T-helper 9 cell (primary cell): ENCODE results near the gene PPM1J.

ENCODE experiments used
- DNase-seq: peaks from one replicate; pipeline ENCODE4 v3.0.0-alpha.2; 2020

The PPM1J gene

DNA sequence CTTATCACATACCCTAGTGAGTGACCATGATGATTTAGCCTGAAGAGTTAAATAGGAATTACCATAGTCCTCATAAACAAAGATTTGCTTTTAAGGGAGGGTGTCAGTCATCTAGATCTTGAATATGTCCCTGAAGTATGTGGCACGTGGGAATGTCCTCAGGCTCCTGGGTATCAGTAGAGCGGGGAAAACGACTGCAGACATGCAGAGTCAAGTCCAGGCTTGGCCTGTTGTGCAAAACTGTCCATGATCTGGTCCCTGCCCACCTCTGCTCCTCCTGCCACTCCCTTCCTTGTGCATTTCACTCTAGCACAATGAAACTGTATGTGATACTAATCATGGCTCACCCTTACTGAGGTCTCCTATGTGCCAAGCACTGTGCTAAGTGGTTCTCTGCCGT lies 27.8 kb downstream of the PPM1J start:
- no peak for DNase-seq

DNA sequence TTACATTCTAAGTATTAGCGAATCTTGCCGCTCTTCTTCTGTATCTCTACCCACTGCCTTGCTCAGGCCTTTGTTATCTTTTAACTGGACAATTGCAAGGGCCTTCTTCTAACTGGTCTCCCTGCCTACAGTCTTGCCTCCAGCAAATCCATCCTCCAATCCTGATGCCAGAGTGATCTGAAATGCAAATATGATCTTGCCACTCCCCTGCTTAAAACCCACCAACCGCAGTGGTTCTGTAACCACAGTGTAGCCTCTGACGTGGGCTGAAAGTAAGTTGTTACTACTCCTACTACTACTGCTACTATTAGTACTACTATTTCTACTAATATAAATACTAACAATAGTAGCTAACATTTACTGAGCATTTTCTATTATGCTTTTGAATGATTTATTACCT lies 28.3 kb downstream of the PPM1J start:
- DNase-seq = no peak

DNA sequence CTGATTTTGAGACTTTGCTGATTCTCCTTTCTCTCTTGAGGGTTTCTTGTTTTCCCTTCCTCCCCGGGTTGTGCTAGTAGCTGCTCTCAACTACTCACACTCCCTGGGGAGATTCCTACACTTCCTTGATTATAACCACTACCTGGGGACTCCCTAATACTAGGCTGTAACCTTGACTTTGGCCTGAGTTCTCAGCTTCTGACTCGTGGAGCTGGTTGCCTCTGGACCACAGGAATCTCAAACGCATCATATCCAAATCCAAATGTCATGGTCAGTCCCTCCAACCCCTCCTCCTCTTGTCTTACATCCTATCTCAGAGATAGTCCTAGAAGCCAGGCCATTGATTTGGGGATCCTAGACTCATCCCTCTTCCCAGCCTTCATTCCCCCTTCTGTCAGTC lies 28.7 kb downstream of the PPM1J start:
- no peak for DNase-seq

DNA sequence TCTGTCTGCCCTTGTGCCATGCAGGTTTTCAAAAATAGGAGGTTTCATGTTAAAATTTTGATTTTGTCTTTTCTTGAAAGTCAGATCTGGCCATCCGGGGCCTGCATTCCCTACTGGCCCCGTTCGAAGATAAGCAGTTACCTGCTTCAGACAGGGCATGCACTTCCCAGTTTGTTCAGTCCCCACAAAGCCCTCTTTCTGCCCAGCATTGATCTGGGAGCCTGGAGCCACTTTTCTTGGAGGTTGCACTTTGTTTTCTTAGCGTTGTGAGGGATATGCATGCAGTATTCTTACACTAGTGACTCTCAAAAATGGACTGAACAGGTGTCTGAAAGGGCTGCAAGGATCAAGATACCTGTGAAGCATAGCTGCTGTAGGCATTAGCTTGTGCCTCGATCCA lies 29.2 kb downstream of the PPM1J start:
- DNase-seq = no peak

DNA sequence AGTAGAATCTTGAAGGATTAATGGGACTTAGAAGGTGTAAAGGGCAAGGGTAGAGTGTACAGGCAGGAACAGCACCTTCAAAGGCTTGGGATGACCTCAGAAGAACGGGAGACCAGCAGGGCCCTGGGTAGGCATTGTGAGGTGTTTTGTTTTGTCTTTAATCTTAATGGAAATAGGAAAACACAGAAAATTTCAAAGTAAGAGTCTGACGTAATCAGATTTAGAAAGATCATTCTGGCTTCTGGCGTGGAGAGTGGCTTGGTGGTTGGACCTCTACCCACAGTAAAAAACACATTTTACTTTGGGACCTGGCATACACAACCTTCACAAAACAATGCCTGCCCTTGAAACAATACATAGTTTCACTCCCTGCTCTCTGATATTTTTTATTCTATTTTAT lies 36.5 kb downstream of the PPM1J start:
- DNase-seq = no peak

DNA sequence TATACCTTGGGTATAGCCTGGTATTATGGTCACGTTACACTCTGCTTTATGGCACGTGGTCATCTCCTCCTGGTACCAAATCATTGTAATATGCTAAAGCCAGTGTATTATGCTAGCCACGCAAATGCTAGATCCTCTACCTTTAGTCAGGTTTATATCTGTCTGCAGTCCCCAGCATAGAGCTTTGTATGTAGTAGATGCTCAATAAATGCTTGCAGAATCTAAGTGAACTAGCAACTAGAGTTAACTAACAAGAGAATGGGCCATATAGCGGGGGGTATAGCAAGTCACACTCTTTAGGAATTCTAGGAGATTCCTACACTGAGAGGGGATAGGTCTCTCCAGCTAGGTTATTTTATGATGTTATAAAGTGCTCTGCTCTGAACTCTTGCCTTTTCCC lies 37.6 kb downstream of the PPM1J start:
- DNase-seq = no peak

DNA sequence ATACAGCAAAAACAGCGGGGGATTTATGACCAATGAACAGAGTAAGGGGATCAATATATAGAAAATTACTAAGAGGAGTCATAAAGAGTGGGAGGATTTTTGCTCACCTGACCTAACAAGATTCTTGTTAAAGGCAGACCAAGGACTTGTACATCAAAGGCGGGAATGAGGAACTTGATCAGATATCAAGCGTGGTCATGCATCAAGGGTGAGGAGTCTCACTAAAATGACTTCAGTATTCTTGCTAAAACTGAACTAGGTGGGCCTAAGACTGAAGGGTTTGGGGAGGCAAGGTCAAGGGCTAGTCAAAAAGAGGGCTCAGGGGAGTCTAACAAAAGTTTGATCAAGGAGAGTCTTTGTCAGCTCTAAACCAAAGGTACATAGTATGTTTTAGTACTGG lies 38.6 kb downstream of the PPM1J start:
- no peak for DNase-seq

DNA sequence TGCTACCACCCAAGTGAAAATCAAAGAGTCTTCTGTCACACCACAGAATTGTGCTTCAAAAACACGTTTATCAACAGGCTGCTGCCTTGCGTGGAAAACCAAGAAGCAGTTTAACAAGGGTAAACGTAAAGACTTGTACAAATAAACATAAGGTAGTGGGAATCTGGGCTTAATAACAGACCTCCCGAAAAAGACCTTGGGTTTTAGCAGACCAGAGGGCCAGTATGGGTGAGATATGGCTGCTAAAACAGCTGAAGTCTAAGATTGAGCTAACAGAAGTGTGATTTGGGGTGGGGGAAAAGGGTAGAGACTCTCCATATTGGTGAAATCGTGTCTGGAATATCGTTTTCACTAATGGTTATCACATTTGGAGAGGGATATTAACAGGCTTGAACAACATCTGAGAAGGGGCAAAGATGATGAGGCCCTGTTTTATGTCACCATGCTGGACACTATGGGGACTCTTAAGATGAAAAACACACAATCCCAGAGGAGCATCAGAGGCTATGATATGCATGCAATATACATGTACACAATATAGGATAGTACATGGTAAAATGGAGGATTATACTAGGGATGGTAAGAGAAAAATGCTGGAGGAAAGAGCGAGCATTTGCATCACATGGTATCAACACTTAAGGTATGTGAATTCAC lies 39.3 kb downstream of the PPM1J start:
- no peak for DNase-seq

DNA sequence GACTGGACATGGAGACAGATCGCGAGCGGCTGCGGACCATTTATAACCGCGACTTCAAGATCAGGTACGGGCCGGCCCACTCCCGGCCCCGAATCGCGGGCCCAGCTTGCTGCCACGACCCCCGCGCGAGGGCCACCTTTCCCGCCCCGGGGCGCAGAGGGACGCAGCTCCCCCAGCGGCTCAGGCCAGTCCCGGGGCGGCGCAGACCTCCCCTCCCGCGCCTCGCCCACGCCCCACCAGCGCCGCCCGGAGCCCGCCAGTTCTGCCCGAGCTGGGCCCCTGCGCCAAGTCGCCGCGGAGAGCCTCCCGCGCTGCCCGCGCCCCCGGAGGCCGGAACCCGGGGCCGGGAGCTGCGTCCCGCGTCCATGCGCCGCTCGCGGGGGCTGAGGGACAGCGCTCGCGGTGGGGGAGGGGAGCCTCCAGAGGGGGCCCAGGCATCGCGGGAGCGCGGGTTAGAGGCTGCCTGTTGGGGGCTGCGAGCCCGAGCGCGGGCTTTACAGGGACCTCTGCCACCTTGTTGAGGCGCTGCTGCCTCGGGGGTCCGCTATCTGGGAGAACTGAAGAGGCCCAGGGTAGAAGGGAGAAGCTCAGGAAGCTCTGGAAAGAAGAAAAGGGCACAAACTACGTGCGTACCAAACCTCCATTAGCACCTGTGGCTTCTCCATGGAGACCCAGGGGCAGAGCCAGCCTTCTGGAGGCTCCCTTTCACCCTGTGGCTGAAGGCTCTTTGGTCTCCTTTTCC lies 40.0 kb downstream of the PPM1J start:
- peak; percentile 34 for DNase-seq

DNA sequence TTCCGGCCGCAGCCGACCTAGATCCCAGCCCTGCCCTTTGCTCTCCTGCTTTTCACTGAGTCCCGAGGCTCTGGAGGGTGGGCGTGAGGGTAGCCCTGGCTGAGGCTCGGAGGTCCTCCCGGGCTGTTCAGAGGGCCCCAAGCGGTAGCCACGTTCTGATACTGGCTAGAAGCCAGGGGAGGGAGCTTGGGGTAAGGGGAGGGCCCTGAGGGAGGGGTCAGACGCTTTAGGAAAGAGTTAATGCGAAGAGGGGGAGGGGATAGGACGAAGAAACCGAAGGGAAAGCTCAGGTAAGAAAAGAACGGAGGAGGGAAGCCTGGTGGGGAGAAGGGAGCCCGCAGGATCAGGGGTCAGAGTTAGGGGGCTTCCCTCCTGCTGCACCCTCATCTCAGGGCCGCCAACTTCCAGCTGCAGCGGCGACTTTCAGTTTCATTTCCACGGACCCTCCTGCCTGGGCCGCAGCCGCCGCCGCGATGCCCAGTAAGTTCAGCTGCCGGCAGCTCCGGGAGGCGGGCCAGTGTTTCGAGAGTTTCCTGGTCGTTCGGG lies 40.6 kb downstream of the PPM1J start, which contains the start of gene MOV10:
MOV10 (plus strand) TSS at position 220 of the 546 bp plus-strand sequence; CDS start at position 474, 254 bp downstream.
- DNase-seq = peak; percentile 44

DNA sequence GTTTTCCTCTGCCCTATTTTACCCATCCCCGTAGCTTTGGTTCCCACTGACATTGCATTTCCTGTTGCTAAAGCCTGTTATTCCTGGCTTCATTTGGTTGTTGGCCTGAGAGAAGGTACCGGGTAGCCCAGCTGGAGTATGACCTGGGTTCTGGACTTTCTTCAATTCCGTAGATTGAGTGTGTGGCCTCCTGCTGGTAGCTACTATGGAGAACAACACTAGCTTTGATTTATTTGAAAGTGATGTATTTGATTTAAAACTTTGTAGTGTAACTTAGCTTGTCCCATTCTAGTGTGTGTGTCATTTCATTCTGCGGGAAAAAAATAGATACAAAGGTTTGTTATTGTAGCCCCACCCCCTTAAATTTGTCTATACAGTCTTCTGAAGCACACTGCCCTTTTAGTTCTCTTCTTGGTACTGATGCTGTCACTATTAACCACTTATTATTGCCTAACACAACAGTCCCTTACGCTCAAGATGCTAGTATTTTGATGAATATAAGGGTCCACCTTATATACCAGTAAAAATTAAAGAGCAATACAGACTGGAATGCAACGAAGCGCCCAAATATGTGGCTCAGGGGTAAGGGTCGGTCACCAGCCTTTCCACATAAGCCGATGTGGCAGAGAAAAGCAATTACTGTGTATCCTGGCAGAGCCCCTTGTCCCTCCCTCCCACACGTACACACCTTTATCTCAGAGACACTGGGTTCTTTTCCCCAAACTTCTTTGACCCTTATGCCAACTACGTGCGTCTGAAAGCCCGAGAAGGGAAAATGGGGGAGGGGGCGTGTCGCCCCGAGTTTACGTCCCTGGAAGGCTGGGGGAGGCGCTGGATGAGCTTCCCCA lies 41.3 kb downstream of the PPM1J start:
- no peak for DNase-seq

DNA sequence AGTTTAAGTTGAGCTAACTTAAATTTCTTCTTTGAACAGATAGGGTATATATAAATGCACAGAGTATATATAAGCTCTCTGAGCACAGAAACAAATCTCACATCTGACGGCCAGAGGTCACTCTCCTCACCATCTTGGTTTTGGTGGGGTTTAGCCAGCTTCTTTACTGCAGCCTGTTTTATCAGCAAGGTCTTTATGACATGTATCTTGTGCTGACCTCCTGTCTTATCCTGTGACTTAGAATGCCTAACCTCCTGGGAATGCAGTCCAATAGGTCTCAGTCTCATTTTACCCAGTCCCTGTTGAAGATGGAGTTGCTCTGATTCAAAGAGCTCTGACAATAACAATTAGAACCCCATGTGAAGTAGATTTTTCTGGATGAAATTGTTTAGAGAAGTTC lies 42.3 kb downstream of the PPM1J start:
- DNase-seq = no peak

DNA sequence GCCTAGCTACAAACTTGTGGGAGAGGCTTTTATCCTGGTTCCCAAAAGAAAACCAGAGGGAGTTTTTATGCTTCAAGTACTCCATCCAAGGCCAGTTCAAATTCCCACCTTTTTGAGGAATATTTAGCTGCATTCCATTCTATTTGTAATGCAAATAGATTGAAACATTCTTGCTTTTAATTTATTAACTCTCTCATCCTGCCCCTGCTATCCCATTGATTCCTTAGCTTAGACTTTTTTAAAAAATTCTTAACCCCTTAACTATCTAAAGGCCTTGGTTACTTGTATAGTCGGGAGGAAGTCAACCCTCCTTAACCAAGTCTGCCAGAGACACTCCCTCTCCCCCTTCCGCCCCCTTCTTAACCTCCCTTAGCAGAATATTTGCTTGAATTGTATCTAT lies 43.1 kb downstream of the PPM1J start:
- DNase-seq = no peak

DNA sequence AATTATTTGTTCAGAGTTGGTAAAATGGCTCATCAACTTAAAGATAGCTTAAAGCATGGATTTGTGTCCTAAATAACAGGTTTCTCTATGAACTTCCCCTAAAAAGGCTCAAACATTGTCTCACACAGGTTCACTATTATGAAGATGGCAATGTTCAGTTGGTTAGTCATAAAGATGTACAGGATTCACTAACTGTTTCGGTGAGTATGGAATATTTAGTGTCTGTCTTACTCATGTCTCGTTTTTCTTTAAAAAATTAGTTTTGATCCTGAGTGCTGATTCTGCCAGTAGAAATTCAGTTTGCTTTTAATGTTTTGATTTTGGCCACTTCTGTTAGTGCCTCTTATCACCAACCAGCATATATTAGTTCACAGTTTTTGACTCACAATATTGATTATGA lies 48.2 kb downstream of the PPM1J start:
- DNase-seq = no peak

DNA sequence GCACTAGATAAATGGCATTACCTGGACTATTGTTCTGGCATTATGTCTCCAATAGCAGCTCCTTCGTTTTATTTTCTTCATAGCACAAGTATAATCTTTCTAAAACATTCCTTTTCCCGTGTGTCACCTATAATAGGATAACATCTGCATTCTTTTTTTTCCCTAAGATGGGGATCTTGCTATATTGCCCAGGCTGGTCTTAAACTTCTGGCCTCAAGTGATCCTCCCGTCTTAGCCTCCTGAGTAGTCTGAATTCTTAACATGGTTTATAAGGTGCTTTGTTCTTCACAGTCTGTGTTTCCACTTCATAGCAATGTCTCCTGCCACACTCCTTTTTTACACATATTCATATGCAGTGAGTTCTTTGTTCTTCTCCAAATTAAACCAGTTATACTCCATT lies 49.3 kb downstream of the PPM1J start:
- DNase-seq = no peak
